ENCODE measurements around the gene DCTN4.
"Not testable (repeated sequence)": the region's sequence is repeated elsewhere in the genome, so short reads cannot be mapped to it uniquely, and the experiment has no call there.

The DCTN4 gene

GRCh38 chr5:150758531-150759333 lies at the start of gene DCTN4:
DCTN4 (minus strand) TSS chr5:150759017; CDS start chr5:150758993, 24 bp downstream.
- DNase-seq, result peak; percentile 98

GRCh38 chr5:150804388-150804787 lies 45.6 kb upstream of the DCTN4 start:
- no peak for DNase-seq

GRCh38 chr5:150801117-150801927 lies 42.5 kb upstream of the DCTN4 start:
- DNase-seq, result peak; percentile 64

GRCh38 chr5:150797384-150797783 lies 38.6 kb upstream of the DCTN4 start:
- DNase-seq, result no peak

- no peak for DNase-seq
These were observed 36.1 kb upstream of the DCTN4 start for GRCh38 chr5:150794927-150795326.

- not testable (repeated sequence) for DNase-seq
These were observed 34.6 kb upstream of the DCTN4 start for GRCh38 chr5:150793423-150793888.

GRCh38 chr5:150791536-150791935 lies 32.7 kb upstream of the DCTN4 start:
- no peak for DNase-seq

GRCh38 chr5:150789943-150790611 lies 31.3 kb upstream of the DCTN4 start:
- DNase-seq, result peak; percentile 72

GRCh38 chr5:150789450-150789849 lies 30.6 kb upstream of the DCTN4 start:
- no peak for DNase-seq

GRCh38 chr5:150788977-150789376 lies 30.2 kb upstream of the DCTN4 start:
- DNase-seq, result no peak

- DNase-seq, result no peak
These were observed 28.8 kb upstream of the DCTN4 start for GRCh38 chr5:150787656-150788055.

- no peak for DNase-seq
These were observed 28.1 kb upstream of the DCTN4 start for GRCh38 chr5:150786876-150787275.

GRCh38 chr5:150785950-150786349 lies 27.1 kb upstream of the DCTN4 start:
- no peak for DNase-seq

GRCh38 chr5:150783422-150783928 lies 24.7 kb upstream of the DCTN4 start:
- DNase-seq, result peak; percentile 80

- DNase-seq, result no peak
These were observed 24.0 kb upstream of the DCTN4 start for GRCh38 chr5:150782850-150783249.

- DNase-seq, result no peak
These were observed 23.1 kb upstream of the DCTN4 start for GRCh38 chr5:150781706-150782614.

- DNase-seq, result no peak
These were observed 22.0 kb upstream of the DCTN4 start for GRCh38 chr5:150780816-150781221.

- DNase-seq, result no peak
These were observed 21.4 kb upstream of the DCTN4 start for GRCh38 chr5:150780187-150780692.

- no peak for DNase-seq
These were observed 20.8 kb upstream of the DCTN4 start for GRCh38 chr5:150779397-150780186.

- peak; percentile 59 for DNase-seq
These were observed 19.9 kb upstream of the DCTN4 start, which contains the start of gene SMIM3 for GRCh38 chr5:150778517-150779396. SMIM3 (plus strand) TSS chr5:150778757; CDS start chr5:150795441, 16,684 bp downstream.
